Type B pancreatic cell (in vitro differentiated cells): ENCODE data around the gene JPT1. TPM values are rescaled to one million over a fixed set of nuclear protein-coding genes. Genes with fewer than 3 reads are reported as not detected.

ENCODE experiments used
- DNase-seq: peaks from one replicate; pipeline ENCODE4 v3.0.0; 2021; ENCODE audit warnings: mixed read lengths; ENCODE audit not compliant: unreplicated experiment; ENCODE audit errors: extremely low spot score
- H3K27ac Mint-ChIP-seq: 2 replicates; pipeline ENCODE4 v1.8.0; 2021; ENCODE audit warnings: mild to moderate bottlenecking, mixed read lengths
- H3K27me3 Mint-ChIP-seq: 2 replicates; pipeline ENCODE4 v1.8.0; 2021; ENCODE audit warnings: mixed read lengths
- H3K36me3 Mint-ChIP-seq: 2 replicates; pipeline ENCODE4 v1.8.0; 2021; ENCODE audit warnings: mixed read lengths
- H3K4me1 Mint-ChIP-seq: one replicate; pipeline ENCODE4 v1.8.0; 2021; ENCODE audit warnings: mixed read lengths; ENCODE audit not compliant: unreplicated experiment
- H3K4me3 Mint-ChIP-seq: 2 replicates; pipeline ENCODE4 v1.8.0; 2021; ENCODE audit warnings: mild to moderate bottlenecking, mixed read lengths
- H3K9me3 Mint-ChIP-seq: 2 replicates; pipeline ENCODE4 v1.8.0; 2021; ENCODE audit warnings: mixed read lengths
- CTCF ChIP-seq: fragments of 200-600 bp; sonication (generic); conservative IDR thresholded peaks from 2 replicates; pipeline ENCODE4 v1.5.0; 2021; ENCODE audit warnings: antibody characterized with exemption, mild to moderate bottlenecking
- total RNA-seq: library from RNA; stranded (reverse); gene quantifications from 2 replicates; pipeline ENCODE4 v1.2.1, GENCODE V29; 2021; ENCODE audit warnings: low replicate concordance

The JPT1 gene
- total RNA-seq, 1 donor from 2014 or later = 170 TPM

GRCh38 chr17:75183999-75184884 is 29.9 kb upstream of the JPT1 start:
- Mint-ChIP-seq H3K4me3 (peak overlapping the region; percentile 83), H3K4me1 (peaks cover 16% of the 10 kb centered on the region), H3K36me3 (peaks cover 17% of the 10 kb centered on the region), H3K27ac (peak overlapping the region; percentile 94), H3K9me3 (peaks cover 6% of the 10 kb centered on the region), H3K27me3 (no peaks in the 10 kb centered on the region)
- no peak for TF ChIP-seq CTCF
- DNase-seq = no peak

- peak; percentile 54 for TF ChIP-seq CTCF
- H3K4me1 Mint-ChIP-seq = peaks cover 16% of the 10 kb centered on the region
- H3K27ac Mint-ChIP-seq = peak within 1 kb of the TSS; percentile 94
These were observed 28.5 kb upstream of the JPT1 start, which contains the start of gene SUMO2 for GRCh38 chr17:75182569-75183436. TSS of gene SUMO2 (minus strand) at chr17:75182959. CDS start at chr17:75182834, 125 bp downstream.

GRCh38 chr17:75182319-75182568 is 27.9 kb upstream of the JPT1 start:
- Mint-ChIP-seq H3K4me3 (peak overlapping the region; percentile 93), H3K27ac (peak overlapping the region; percentile 85), H3K27me3 (no peaks in the 10 kb centered on the region), H3K9me3 (peaks cover 6% of the 10 kb centered on the region), H3K36me3 (peaks cover 17% of the 10 kb centered on the region), H3K4me1 (peaks cover 16% of the 10 kb centered on the region)
- TF ChIP-seq CTCF = no peak
- DNase-seq = no peak

More at GRCh38 chr17:75182569-75183436, 28.5 kb upstream of the JPT1 start, which contains the start of gene SUMO2:
- Mint-ChIP-seq H3K36me3 (peaks cover 17% of the 10 kb centered on the region), H3K4me3 (peak within 1 kb of the TSS; percentile 93), H3K9me3 (peaks cover 6% of the 10 kb centered on the region), H3K27me3 (no peaks in the 10 kb centered on the region)
- peak; percentile 98 for DNase-seq

GRCh38 chr17:75181608-75182318 is 27.5 kb upstream of the JPT1 start:
- TF ChIP-seq CTCF = no peak
- Mint-ChIP-seq H3K9me3 (peaks cover 6% of the 10 kb centered on the region), H3K36me3 (peaks cover 19% of the 10 kb centered on the region), H3K4me1 (peaks cover 16% of the 10 kb centered on the region), H3K4me3 (peak overlapping the region; percentile 93), H3K27me3 (no peaks in the 10 kb centered on the region), H3K27ac (peak overlapping the region; percentile 85)
- DNase-seq = no peak

GRCh38 chr17:75181110-75181509 is 26.8 kb upstream of the JPT1 start:
- Mint-ChIP-seq H3K36me3 (peaks cover 22% of the 10 kb centered on the region), H3K27ac (peak overlapping the region; percentile 85), H3K27me3 (no peaks in the 10 kb centered on the region)

More at GRCh38 chr17:75181110-75181509, 26.8 kb upstream of the JPT1 start:
- peaks cover 16% of the 10 kb centered on the region for H3K4me1 Mint-ChIP-seq
- peaks cover 6% of the 10 kb centered on the region for H3K9me3 Mint-ChIP-seq
- no peak for TF ChIP-seq CTCF
- no peak for DNase-seq
- peak overlapping the region; percentile 93 for H3K4me3 Mint-ChIP-seq
